Heart left ventricle (tissue), 13 donors: ENCODE data around the gene ZNF672.

Source experiments
- POLR2A ChIP-seq, 2 donors: fragments of 450-650 bp; IDR thresholded peaks; one replicate each; pipeline ENCODE4 v1.6.1; 2017; ENCODE audit warnings: antibody characterized with exemption in 2 of 2, mild to moderate bottlenecking in 2 of 2, moderate library complexity in 2 of 2
- TF ChIP-seq, protein P1 (sequence below), 12 donors: fragments of 200-600 bp; sonication (generic) in 4 of 12; IDR thresholded peaks; one replicate each; pipeline versions ENCODE4 v1.5.0 to v1.8.0; 2018 to 2022; ENCODE audit warnings: antibody characterized with exemption in 12 of 12, mild to moderate bottlenecking in 5 of 12
- donor health status: ischemic (EF 13 %, LVEDD 7.1; RV severe dilation, severe dysfunction).
- donor health status: DM: no; HTN: yes; CAD: no.
- donor health status: DM: no; HTN: no; CAD: no.
- donor health status: ischemic (EF 25% LVEDD 6.9; RV normal size, moderate dysfunction).
- donor health status: ischemic (EF 25% LVEDD 5.7; RV mildly dilated, moderate dysfunction).
- donor health status: ischemic (EF 35%, LVEDD 5.7; RV mildly dilated, moderate dysfunction).
- donor health status: nonischemic (EF 11% LVEDD 7.7; RV severe dilation, severe dysfunction).
- donor health status: DM: yes; HTN: yes; CAD: no.
- donor health status: PGD.
- donor health status: ischemic (EF 29% LVEDD 5.4; RV normal size, mild dysfunction).
- donor health status: nonischemic (EF 23%, LVEDD 6.1; RV moderate dilation, normal function).

- TF ChIP-seq, protein P1, sequence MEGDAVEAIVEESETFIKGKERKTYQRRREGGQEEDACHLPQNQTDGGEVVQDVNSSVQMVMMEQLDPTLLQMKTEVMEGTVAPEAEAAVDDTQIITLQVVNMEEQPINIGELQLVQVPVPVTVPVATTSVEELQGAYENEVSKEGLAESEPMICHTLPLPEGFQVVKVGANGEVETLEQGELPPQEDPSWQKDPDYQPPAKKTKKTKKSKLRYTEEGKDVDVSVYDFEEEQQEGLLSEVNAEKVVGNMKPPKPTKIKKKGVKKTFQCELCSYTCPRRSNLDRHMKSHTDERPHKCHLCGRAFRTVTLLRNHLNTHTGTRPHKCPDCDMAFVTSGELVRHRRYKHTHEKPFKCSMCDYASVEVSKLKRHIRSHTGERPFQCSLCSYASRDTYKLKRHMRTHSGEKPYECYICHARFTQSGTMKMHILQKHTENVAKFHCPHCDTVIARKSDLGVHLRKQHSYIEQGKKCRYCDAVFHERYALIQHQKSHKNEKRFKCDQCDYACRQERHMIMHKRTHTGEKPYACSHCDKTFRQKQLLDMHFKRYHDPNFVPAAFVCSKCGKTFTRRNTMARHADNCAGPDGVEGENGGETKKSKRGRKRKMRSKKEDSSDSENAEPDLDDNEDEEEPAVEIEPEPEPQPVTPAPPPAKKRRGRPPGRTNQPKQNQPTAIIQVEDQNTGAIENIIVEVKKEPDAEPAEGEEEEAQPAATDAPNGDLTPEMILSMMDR (IDR thresholded peaks at IDR 0.05) = no peak
- no peak for TF ChIP-seq POLR2A (IDR thresholded peaks at IDR 0.05)
Observed at GRCh38 chr1:248872752-248873408, 34.9 kb downstream of the ZNF672 start.
